HepG2 (cell line): ENCODE results near the gene MRPL39. TPM values are rescaled to one million over a fixed set of nuclear protein-coding genes. Genes with fewer than 3 reads are reported as not detected.
A peak's percentile ranks its signal among the peaks of the same experiment; 100 is the strongest.

Experiments used
- PITX1 ChIP-seq: sonication (generic); formaldehyde crosslinking; IDR thresholded peaks from 2 replicates; pipeline ENCODE4 v1.5.1; 2020; ENCODE audit warnings: mild to moderate bottlenecking, missing genetic modification reagents
- PTBP1 ChIP-seq: fragments of 200-400 bp; formaldehyde crosslinking; IDR thresholded peaks from 2 replicates; pipeline ENCODE4 v1.6.1; 2018; ENCODE audit warnings: low read length, low read depth; ENCODE audit not compliant: poor library complexity, severe bottlenecking
- RBM39 ChIP-seq: fragments of 200-400 bp; formaldehyde crosslinking; IDR thresholded peaks from one replicate; pipeline ENCODE4 v1.6.1; 2018; ENCODE audit warnings: antibody characterized with exemption, mild to moderate bottlenecking, low read depth, low read length; ENCODE audit not compliant: poor library complexity, severe bottlenecking
- ZNF577 ChIP-seq: sonication (generic); formaldehyde crosslinking; IDR thresholded peaks from 2 replicates; pipeline ENCODE4 v1.4.0; 2020; ENCODE audit warnings: mild to moderate bottlenecking, low read depth, missing genetic modification reagents, borderline replicate concordance
- ZSCAN21 ChIP-seq: sonication (generic); formaldehyde crosslinking; IDR thresholded peaks from 2 replicates; pipeline ENCODE4 v1.8.0; 2022; ENCODE audit warnings: mild to moderate bottlenecking, missing genetic modification reagents, moderate library complexity, borderline replicate concordance
- polyA plus RNA-seq, 8 experiments: library from polyadenylated mRNA; depleted of rRNA in 3 of 8; stranded (reverse) in 7 of 8; unstranded in 1 of 8; fragments of >200 nt; fragmentation: Illumina TruSeq in 4 of 8; extraction: Trizol in 4 of 8; gene quantifications; 2 replicates each; pipeline versions ENCODE4 v1.2.1 to v1.2.3, GENCODE V29; 2011 to 2016; ENCODE audit warnings: low read depth in 4 of 8, missing spikeins in 1 of 8, mixed read lengths in 1 of 8; ENCODE audit not compliant: insufficient read depth in 1 of 8
- total RNA-seq, 5 experiments: library from RNA; depleted of rRNA; stranded (reverse); fragments of >200 nt; fragmentation: Illumina TruSeq; extraction: Trizol; gene quantifications; 2 replicates each; pipeline ENCODE4 v1.2.3, GENCODE V29; 2016; ENCODE audit warnings: low read depth in 1 of 5
- TF ChIP-seq, protein P1 (sequence below): sonication (generic); formaldehyde crosslinking; IDR thresholded peaks from 2 replicates; pipeline ENCODE4 v1.4.0; 2020; ENCODE audit warnings: missing genetic modification reagents
- TF ChIP-seq, protein P2 (sequence below): sonication (generic); formaldehyde crosslinking; IDR thresholded peaks from 2 replicates; pipeline ENCODE4 v1.4.0; 2020; ENCODE audit warnings: missing genetic modification reagents
- TF ChIP-seq, protein P3 (sequence below): sonication (generic); formaldehyde crosslinking; IDR thresholded peaks from 2 replicates; pipeline ENCODE4 v1.8.1; 2022; ENCODE audit warnings: mild to moderate bottlenecking, missing genetic modification reagents
- TF ChIP-seq, protein P4 (sequence below): IDR thresholded peaks from 2 replicates; pipeline ENCODE4 v1.6.1; 2018; ENCODE audit warnings: missing genetic modification reagents
- TF ChIP-seq, protein P5 (sequence below): sonication (generic); formaldehyde crosslinking; IDR thresholded peaks from 2 replicates; pipeline ENCODE4 v1.4.0; 2020; ENCODE audit warnings: missing genetic modification reagents
- TF ChIP-seq, protein P6 (sequence below): sonication (generic); formaldehyde crosslinking; conservative IDR thresholded peaks from 2 replicates; pipeline ENCODE4 v1.4.0; 2020; ENCODE audit warnings: missing genetic modification reagents

MRPL39 gene
- total and polyA plus RNA-seq, 2 of the 13 experiments (the other 11 are each of a cell fraction or from before 2014, with no cell fraction given), result 29.1 to 91.2 TPM

DNA sequence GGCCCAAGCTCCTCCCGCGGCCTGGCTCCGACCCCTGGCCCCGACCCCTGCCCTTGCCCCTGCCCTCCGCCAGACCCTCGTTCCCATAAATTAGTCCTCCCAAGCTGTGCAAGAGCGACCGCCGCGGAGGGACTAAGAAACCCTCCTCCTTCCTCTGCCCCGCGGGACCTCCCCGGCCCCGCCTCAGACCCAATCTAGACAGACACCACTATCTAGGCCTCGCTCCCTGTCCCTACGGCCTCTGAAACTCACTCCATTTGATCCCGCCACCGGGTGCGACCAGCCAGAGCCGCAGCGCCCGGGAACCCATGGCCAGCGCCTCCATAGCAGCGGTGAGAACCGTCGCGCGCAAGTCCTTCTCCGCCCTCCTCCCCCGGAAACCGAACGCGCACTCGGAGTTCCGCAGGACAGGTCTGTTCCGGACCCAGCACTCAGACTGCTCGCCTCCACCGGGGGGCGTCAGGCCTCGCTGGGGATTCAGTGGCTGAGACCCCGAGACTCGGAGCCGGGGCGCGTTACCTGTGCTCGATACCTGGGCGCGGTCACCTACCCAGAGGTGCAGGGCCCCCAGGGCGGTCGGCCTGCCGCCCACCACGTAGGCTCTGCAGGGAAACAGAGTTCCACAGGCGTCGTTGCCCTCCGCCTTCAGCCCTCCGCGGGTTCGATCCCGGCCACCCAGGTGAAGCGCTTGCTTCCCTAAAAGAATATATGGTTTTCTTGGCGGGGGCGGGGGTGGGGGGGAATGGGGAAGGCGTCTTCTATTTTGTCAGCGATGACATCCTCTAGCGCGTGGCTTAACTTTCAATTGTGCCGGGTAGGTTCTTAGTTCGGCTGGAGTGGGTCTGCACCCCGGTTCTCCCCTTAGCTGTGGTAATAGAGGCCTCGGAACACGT lies at the start of gene MRPL39 (continued):
- TF ChIP-seq, protein P1, sequence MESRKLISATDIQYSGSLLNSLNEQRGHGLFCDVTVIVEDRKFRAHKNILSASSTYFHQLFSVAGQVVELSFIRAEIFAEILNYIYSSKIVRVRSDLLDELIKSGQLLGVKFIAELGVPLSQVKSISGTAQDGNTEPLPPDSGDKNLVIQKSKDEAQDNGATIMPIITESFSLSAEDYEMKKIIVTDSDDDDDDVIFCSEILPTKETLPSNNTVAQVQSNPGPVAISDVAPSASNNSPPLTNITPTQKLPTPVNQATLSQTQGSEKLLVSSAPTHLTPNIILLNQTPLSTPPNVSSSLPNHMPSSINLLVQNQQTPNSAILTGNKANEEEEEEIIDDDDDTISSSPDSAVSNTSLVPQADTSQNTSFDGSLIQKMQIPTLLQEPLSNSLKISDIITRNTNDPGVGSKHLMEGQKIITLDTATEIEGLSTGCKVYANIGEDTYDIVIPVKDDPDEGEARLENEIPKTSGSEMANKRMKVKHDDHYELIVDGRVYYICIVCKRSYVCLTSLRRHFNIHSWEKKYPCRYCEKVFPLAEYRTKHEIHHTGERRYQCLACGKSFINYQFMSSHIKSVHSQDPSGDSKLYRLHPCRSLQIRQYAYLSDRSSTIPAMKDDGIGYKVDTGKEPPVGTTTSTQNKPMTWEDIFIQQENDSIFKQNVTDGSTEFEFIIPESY (CRISPR knock-in tag), result peak; percentile 65
- TF ChIP-seq, protein P2, sequence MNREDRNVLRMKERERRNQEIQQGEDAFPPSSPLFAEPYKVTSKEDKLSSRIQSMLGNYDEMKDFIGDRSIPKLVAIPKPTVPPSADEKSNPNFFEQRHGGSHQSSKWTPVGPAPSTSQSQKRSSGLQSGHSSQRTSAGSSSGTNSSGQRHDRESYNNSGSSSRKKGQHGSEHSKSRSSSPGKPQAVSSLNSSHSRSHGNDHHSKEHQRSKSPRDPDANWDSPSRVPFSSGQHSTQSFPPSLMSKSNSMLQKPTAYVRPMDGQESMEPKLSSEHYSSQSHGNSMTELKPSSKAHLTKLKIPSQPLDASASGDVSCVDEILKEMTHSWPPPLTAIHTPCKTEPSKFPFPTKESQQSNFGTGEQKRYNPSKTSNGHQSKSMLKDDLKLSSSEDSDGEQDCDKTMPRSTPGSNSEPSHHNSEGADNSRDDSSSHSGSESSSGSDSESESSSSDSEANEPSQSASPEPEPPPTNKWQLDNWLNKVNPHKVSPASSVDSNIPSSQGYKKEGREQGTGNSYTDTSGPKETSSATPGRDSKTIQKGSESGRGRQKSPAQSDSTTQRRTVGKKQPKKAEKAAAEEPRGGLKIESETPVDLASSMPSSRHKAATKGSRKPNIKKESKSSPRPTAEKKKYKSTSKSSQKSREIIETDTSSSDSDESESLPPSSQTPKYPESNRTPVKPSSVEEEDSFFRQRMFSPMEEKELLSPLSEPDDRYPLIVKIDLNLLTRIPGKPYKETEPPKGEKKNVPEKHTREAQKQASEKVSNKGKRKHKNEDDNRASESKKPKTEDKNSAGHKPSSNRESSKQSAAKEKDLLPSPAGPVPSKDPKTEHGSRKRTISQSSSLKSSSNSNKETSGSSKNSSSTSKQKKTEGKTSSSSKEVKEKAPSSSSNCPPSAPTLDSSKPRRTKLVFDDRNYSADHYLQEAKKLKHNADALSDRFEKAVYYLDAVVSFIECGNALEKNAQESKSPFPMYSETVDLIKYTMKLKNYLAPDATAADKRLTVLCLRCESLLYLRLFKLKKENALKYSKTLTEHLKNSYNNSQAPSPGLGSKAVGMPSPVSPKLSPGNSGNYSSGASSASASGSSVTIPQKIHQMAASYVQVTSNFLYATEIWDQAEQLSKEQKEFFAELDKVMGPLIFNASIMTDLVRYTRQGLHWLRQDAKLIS, result no peak
- TF ChIP-seq PITX1 (CRISPR knock-in tag), result peak; percentile 79
- TF ChIP-seq ZNF577, result no peak
- TF ChIP-seq, protein P3, sequence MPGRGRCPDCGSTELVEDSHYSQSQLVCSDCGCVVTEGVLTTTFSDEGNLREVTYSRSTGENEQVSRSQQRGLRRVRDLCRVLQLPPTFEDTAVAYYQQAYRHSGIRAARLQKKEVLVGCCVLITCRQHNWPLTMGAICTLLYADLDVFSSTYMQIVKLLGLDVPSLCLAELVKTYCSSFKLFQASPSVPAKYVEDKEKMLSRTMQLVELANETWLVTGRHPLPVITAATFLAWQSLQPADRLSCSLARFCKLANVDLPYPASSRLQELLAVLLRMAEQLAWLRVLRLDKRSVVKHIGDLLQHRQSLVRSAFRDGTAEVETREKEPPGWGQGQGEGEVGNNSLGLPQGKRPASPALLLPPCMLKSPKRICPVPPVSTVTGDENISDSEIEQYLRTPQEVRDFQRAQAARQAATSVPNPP, result peak; percentile 56; the same call in 1 of the 2 replicates
- TF ChIP-seq, protein P4, sequence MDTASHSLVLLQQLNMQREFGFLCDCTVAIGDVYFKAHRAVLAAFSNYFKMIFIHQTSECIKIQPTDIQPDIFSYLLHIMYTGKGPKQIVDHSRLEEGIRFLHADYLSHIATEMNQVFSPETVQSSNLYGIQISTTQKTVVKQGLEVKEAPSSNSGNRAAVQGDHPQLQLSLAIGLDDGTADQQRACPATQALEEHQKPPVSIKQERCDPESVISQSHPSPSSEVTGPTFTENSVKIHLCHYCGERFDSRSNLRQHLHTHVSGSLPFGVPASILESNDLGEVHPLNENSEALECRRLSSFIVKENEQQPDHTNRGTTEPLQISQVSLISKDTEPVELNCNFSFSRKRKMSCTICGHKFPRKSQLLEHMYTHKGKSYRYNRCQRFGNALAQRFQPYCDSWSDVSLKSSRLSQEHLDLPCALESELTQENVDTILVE (CRISPR knock-in tag), result peak; percentile 81; the same call in 1 of the 2 replicates
- peak; percentile 96 for TF ChIP-seq ZSCAN21 (CRISPR knock-in tag)
- TF ChIP-seq PTBP1, result peak; percentile 51
- TF ChIP-seq, protein P5, sequence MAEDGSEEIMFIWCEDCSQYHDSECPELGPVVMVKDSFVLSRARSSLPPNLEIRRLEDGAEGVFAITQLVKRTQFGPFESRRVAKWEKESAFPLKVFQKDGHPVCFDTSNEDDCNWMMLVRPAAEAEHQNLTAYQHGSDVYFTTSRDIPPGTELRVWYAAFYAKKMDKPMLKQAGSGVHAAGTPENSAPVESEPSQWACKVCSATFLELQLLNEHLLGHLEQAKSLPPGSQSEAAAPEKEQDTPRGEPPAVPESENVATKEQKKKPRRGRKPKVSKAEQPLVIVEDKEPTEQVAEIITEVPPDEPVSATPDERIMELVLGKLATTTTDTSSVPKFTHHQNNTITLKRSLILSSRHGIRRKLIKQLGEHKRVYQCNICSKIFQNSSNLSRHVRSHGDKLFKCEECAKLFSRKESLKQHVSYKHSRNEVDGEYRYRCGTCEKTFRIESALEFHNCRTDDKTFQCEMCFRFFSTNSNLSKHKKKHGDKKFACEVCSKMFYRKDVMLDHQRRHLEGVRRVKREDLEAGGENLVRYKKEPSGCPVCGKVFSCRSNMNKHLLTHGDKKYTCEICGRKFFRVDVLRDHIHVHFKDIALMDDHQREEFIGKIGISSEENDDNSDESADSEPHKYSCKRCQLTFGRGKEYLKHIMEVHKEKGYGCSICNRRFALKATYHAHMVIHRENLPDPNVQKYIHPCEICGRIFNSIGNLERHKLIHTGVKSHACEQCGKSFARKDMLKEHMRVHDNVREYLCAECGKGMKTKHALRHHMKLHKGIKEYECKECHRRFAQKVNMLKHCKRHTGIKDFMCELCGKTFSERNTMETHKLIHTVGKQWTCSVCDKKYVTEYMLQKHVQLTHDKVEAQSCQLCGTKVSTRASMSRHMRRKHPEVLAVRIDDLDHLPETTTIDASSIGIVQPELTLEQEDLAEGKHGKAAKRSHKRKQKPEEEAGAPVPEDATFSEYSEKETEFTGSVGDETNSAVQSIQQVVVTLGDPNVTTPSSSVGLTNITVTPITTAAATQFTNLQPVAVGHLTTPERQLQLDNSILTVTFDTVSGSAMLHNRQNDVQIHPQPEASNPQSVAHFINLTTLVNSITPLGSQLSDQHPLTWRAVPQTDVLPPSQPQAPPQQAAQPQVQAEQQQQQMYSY (CRISPR knock-in tag), result 0 out of 2 replicates have a peak, but pooled peaks have one; percentile 23
- peak; percentile 97 for TF ChIP-seq RBM39
- TF ChIP-seq, protein P6, sequence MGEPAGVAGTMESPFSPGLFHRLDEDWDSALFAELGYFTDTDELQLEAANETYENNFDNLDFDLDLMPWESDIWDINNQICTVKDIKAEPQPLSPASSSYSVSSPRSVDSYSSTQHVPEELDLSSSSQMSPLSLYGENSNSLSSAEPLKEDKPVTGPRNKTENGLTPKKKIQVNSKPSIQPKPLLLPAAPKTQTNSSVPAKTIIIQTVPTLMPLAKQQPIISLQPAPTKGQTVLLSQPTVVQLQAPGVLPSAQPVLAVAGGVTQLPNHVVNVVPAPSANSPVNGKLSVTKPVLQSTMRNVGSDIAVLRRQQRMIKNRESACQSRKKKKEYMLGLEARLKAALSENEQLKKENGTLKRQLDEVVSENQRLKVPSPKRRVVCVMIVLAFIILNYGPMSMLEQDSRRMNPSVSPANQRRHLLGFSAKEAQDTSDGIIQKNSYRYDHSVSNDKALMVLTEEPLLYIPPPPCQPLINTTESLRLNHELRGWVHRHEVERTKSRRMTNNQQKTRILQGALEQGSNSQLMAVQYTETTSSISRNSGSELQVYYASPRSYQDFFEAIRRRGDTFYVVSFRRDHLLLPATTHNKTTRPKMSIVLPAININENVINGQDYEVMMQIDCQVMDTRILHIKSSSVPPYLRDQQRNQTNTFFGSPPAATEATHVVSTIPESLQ (CRISPR knock-in tag), result no peak
